GM21528 (cell line): ENCODE measurements around the gene CACNA1I.

Experiments used
- ATAC-seq: cut with Tn5 transposase; IDR thresholded peaks from one replicate; pipeline ENCODE4 v1.9.1; 2021; ENCODE audit warnings: mild to moderate bottlenecking, moderate library complexity; ENCODE audit not compliant: unreplicated experiment, low FRiP score

The CACNA1I gene

DNA sequence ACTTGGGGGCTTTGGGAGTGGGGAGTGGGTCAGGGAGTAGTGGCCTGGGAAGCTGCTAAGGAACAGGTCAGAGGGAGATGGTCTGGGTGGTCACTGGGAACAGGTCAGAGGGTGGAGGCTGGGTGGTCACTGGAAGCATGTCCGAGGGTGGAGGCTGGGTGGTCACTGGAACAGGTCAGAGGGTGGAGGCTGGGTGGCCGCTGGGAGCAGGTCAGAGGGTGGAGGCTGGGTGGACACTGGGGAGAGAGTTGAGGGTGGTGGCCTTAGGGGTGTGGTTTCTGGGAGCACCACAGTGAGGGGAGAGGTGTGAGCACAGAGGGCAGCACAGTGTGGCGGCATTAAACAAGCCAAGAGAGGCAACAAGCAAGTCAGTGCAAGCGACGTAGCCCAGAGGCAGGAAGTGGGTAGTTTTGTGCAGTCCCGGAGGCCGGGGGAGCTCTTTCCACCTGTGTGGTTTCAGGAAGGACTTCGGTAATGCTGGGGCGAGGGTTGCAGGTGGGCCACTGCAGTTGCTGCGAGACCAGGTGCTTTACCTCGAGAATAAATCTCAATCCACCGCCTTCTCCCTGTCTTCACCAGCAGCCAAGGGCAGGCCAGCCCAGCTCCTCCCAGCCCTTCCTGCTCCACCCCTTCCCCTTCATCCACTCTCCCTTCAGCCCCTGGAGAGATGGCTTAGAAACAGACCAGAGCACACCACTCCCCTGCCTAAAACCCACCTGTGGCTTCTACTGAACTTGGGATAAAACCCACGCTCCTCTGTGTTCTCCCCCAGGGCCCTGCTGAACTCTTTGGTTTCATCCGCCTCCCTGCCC, 3.2 kb upstream of the CACNA1I start:
- no peak for ATAC-seq

DNA sequence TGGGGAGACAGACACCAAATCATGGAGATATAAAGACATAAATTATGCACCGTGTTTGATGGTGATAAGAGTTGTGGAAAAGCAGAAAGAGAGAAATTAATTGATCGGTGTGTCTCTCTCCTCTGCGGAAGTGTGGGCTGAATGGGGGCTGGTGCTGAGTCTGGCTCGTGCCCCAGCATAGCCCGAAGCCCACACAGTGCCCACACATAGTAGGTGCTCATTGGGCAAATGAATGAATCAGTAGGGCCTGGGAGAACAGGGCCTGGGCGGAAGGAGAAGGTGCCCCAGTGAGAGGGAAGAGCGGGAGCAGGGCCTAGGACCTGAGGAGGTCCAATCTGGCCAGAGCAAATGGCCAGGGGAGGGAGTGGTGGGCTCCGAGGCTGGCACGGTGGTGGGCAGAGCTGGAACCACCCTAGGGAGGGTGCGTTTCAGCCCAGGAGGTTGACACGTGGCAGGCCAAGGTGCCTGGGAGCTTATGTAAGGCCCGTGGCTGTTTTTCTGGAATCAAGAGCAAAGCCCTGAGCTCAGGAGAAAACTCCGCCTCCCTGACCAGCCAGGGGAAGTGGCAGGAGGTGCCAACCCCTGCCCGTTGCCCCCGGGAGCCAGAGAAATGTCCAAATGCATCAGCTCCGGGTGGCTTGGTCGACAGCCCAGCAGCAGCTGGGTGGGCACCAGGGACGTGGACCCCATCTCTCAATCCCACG, 2.1 kb upstream of the CACNA1I start:
- no peak for ATAC-seq

DNA sequence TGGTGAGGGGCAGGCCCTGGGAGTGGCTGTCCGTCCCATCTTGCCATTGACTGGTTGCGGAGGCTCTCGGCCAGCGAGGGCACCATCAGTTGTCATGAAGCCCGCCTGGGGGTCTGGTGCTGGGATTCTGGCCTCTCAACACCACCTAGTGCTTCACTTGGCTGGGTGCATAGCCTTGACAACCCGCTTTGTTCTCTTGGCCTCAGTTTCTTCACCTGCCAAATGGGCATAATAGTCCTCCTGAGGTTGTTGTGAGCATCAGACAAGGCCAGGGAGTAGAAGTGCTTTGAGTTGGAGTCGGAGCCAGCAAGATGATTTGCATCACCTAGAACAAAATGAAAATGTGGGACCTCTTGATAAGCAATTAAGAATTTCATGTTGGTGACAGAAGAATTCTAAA, 1.5 kb upstream of the CACNA1I start:
- no peak for ATAC-seq

DNA sequence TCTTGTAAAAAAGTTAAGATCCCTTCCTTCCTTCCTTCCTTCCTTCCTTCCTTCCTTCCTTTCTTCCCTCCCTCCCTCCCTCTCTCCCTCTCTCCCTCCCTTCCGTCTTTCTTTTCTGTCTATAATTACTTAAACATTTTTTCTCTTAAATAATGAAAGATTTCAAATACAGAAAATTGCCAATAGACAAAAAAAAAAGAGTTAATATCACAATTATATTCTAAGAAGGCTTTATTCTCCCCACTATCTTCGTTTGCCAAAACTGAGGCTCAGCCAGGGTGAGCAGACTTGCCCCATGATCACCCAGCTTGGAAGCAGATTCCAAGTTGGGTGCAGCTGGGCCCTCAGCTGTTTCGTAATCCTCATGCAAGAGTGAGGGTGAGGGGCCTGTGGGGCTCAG, 327 bp upstream of the CACNA1I start:
- no peak for ATAC-seq

DNA sequence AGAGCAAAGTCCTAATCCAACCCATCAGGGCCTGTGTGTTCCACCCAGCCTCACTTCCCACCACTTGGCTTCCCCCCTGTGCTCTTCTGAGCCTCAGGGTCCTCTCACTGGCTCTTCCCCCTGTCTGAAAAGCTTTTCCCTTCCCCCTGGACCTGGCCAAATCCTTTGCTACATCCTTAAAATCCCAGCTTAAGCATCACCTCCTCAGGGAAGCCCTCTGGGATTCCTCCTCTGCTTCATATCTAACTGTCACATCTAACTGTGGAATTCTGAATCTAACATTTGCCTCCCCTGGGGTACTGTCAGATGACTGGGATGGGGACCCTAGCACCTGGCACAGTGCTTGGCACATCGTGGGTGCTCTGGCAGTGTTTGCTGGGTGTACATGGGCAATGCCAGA, 985 bp downstream of the CACNA1I start:
- ATAC-seq: no peak

DNA sequence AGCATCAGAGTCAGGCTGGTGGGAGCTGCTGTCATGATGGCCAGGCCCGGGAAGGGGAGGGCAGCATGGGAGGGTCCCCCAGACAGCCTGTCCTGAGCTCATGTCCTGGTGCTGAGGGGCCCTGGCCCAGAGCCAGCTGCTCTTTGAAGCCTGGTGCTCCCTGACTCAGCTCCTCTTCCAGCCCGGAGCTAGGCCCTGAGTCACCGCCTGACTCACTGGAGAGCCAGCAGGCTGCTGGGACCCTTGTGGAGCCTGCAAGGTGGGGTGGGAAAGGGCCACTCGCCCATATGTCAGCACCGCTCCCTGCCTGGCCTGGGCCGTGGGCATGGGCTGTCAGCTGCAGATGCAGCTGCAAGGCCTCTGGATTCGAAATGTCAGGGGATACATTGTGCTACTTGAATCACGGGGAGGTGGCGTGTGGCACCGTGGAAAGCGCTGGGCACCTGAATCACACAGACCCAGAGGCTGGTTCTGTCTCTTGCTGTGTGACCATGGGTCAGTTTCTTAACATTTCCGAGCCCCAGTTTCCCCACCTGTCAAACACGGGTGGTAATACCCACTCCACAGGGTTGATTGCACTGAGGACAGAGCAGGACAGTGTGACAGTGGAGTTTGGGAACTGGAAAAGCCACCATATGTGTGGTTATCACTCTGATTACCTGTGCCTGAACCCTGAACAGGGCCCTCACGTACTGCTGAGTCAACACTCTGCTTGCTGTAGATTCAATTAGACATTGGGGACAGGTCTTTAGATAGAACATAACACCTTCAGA, 4.4 kb downstream of the CACNA1I start:
- ATAC-seq: no peak

DNA sequence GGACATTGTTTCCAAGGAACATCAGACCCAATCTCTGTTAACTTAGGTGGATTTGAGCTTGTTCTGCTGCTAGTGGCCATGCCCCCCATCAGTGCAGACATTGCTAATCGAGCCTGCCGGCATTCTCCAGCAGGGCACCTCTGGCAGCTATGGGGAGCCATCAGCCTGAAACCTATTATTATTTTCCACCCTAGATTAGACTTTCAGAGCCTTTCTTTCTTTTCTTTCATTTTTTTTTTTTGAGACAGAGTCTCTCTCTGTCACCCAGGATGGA, 4.9 kb downstream of the CACNA1I start:
- no peak for ATAC-seq

DNA sequence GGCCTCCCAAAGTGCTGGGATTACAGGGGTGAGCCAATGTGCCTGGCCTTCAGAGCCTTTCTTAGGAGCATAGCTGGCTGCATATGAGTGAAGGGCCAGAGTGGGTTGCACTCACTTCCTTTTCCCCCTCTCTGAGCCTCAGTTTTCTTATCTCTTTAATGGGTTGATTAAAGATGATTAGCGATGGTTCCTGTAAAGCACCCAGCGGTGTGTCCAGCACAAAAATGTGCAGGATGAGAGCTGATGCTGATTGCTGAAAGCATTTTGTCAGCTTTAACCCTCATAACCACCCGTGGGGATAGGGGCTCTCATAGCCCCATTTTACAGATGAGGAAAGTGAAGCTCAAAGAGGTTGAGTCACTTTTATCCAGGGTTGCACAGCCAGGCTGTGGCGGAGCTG, 5.5 kb downstream of the CACNA1I start:
- ATAC-seq: no peak

DNA sequence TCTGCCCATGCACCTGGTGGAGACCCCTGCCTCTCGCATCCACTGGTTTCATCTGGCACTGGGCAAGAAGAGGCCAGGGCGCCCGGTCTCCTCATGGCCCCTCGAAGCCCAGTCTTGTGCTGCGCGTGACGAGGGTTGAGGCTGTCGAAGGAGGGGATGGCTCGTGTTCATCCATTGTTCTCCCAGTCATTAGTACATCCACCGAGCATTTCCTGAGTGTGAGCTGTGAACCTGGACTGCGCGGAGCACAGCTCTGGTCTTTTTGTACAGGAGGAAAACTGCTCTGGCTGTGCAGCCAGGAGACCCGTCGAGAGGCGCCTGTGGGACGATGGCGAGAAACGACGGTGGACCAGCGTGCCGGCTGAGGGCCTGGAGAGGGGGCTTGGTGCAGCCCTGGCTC, 6.8 kb downstream of the CACNA1I start:
- ATAC-seq: no peak

DNA sequence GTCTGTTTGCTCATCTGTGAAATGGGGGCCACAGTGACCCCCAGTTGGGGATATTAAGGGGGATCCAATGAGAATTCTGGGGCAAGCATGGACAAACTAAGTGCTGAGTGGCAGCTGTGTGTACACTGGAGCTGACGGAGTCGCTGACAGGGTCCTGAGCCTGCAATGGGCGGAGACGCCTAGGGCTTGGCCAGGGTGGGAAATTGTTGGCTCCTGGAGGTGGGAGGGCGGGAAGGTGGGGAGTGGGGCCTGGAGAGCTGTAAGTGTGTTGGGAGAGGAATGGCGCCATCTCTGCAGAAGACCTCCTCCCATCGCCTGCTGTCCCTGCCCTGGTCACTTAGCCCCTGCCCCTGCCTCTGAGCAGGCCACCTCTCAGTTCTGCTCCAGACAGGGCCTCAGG, 7.3 kb downstream of the CACNA1I start:
- ATAC-seq: no peak

DNA sequence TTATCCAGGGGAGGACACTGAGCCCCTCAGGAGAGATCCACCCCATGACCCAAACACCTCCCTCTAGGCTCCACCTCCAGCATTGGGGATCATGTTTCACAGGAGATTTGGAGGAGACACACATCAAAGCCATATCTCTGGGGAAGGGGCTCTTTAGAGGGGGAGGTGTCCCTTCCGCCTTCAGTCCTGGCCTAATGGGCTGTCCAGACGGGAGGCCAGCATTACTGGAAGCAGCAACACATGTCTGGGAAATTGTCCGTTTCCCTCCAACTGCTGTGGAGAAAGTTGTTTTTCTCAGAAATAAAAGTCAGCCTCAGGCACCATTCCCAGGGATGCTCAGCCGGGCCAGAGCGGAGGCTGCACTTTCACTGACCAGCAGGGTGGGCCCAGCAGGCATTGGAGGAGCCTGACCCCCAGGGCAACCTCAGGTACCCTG, 9.5 kb downstream of the CACNA1I start:
- ATAC-seq: no peak

DNA sequence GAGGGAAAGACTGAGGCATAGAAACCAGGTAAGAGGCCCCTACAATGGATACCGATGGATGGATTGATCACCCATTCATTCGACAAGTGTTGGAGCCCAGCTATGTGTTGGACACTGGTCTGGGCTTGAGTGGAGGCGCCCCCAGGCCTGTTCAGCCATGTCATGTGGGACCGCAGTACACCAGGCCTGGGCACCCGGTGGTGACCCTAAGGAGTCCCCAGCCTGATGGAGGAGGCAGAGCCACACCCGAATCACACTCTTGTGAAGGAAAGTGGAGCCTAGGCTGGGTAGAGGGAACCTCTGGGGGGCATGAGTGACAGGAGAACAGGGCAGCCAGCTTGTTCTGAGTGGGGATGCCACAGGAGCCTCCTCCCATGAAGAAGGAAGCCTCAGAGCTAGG, 10.2 kb downstream of the CACNA1I start:
- no peak for ATAC-seq

DNA sequence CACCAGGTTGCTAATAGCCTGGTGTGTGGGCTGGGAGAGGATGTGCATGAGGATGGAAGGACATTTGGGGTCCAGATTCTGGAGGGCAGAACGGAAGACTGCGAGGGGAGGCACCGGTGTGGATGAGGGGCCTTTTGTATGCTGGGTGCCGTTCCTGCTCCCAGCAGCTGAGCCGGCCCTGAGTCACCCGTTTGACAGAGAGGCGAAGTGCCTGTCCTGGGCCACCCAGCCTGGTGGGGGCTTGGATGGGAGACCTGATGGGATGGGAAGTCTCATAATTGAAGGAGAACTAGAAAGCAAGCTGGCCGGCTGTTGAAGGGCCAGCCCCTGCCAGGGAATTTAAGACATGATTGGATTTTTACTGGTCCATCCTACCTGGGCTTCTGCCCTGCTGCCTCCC, 10.8 kb downstream of the CACNA1I start:
- ATAC-seq: no peak

DNA sequence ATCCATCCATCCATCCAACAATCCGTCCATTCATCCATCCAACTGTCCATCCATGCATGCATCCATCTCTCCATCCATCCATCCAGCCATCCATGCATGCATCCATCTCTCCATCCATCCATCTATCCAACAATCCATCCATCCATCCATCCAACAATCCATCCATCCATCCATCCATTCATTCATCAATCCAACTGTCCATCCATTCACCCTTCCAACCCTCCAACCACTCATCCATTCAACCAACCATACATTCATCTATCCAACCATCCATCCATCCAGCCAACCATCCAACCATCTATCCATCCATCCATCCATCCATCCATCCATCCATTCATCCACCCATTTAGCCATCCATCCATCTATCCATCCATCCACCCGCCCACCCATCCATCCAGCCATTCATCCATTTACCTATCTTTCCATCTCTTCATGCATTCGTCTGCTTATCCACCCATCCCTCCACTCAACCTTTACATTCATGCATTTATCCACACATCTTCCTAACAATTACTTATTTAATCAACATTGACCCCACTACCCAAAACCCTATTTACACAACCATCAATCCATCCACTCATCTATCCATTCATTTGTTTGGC, 12.6 kb downstream of the CACNA1I start:
- ATAC-seq: no peak

DNA sequence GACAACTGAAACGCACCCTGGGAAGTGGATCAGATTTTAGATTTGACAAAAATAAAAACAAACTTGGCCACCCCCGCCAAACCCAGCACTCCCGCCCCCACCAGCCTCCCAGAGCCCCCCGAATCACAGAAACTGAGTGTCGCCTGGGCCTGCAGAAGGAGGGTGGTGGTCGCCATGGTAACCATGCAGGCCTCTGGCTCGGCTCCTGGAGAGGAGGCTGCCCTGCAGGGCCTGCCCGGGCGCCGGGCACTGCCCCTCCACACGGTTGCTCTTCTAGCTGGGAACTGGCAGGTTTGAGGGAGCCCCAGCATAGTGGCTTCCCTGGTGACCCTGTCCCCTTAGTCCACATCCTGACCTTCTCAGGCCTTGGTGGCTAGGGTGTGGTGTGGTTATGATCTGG, 19.3 kb downstream of the CACNA1I start:
- ATAC-seq: no peak

DNA sequence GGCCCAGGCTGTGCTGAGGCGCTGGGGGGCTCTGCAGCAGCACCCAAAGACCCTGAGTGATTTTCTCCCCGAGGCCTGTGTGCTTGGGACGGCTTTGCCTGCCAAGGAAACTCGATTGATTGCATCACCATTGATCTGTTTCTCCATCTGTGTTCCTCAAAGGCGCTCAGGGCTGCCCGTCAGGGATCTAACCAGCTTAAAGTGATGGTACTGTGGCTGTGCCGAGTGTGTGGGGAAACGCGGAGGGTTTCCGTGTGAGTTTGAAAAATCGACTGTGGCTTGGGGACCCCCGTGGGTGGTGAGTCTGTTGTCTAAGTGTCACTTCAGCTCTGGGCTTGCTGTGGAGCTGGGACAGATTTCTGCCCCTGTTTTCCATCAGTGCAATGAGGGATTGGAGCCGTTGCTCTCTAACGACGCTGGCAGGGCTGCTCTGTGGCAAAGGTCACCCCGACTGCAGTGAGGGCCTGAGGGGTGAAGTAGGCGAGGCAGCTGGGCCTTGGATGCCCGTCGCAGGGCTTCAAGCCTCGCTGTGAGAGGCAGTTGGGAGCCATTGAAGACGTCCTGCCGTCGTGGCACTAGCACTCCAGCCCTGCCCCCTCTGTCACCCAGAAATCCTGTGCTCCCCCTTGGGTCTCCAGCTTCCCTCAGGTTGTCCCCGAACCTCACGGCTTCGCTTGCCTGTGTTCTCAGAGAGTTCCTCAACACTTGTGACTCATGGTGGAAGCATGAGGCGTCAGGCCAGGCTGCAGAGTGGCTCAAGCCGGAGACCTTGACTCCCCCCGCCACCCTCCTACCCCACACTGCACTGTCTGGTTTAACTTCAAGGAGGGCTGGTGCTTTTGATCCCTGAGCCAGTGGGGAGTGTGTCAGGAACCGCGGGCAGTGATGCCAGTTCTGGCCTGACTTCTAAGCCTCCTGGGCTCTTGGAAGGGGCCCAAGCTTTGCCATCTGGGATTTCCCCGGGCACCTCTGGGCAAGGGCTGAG, 21.8 kb downstream of the CACNA1I start:
- ATAC-seq: no peak

DNA sequence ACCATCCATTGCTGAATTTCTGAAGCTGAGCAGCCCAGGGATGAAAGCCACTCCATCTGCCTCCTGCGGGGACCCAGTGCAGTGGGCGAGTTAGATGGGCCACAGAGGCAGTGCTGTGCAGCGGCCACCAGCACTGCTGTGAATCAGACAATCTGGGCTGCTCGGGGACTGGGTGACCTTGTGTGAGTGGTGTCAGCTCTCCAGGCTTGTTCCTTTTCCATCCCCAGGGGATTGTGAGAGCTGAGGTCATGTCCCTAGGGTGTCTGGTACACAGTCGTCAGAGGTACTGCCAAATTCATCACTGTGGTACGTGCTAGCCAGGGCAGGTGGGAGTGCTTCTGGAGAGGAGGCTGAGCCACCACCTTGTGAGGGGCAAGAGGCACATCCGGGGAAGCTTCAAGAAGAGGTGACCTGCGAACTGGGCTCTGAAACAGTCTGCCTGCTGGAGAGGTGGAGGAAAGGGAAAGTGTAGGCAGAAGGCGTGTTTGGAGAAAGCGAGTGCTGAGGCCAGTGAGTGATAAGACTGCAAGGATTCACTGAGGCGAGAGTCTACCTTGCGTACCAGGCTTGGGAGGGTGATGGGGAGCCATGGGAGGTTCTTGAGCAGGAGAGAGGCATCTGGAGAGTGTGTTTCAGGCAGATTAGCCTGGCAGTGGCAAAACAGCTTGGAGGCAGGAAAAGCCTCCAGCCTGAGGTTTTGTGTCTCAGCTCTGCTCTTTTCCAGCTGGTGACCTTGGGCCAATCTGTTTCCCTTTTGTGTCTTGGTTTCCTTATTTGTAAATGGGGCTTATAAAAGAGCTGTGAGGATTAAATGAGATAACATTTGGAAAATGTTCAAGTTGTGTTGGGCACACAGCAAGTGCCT, 22.7 kb downstream of the CACNA1I start:
- ATAC-seq: no peak

DNA sequence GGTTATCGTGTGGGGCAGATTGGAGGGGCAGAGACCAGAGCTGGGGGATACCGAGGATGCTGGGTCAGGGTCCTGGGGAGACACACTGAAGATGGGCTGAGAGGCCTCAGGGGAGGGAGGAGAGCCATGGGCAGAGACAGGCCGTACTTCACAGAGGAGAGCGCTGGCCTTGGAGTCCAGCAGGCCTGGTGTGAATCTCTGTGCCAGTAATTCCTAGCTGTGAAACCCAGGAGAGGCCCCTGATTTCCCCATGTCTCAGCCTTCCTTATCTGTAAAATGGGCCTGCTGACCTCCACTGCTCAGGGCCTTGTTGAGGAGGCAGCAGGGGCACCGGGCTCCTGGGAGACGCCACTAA, 23.4 kb downstream of the CACNA1I start:
- ATAC-seq: no peak

DNA sequence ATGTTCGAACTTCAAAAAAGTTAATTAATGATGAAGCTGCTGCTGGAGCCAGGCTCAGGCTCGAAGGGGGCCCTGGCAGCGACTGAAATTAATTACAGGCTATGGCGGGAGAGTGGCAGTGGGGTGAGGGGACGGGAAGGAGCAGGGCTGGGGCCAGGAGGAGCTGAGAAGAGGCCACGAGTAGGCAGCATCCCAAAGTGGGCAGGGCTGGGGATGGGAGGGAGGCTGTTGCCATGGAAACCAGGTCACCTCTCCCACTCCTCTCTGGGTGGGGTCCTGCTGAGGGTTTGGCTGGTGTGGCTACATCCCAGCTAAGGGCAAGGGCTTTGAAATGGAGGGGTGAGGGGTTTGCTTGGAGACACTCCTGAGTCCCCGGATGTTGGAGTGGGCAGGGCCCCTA, 23.9 kb downstream of the CACNA1I start:
- ATAC-seq: no peak
